Heart right ventricle (tissue), 16 donors: ENCODE results near the gene AGAP1. TPM values are rescaled to one million over a fixed set of nuclear protein-coding genes. Genes with fewer than 3 reads are reported as not detected.

Experiments
- ATAC-seq, 8 donors: fragments of 200-7000 bp; cut with Tn5 transposase; one replicate each; pipeline ENCODE4 v1.9.1; 2020; ENCODE audit warnings: mild to moderate bottlenecking in 8 of 8, moderate library complexity in 8 of 8, moderate number of reproducible peaks in 1 of 8
- DNase-seq, 2 donors: peaks; one replicate each; pipeline ENCODE4 v3.0.0-alpha.2; 2020
- H3K27ac ChIP-seq, 10 donors: fragments of 200-600 bp; sonication (generic) in 2 of 10; one replicate each; pipeline versions ENCODE4 v1.5.0 to v1.8.0; 2020 to 2022; ENCODE audit warnings: mild to moderate bottlenecking in 3 of 10
- H3K27me3 ChIP-seq, 7 donors: fragments of 200-600 bp; one replicate each; pipeline ENCODE4 v1.8.0; 2021 to 2022; ENCODE audit warnings: mild to moderate bottlenecking in 2 of 7
- H3K36me3 ChIP-seq, 9 donors: fragments of 200-600 bp; sonication (generic) in 1 of 9; one replicate each; pipeline versions ENCODE4 v1.5.0 to v1.8.0; 2020 to 2022; ENCODE audit warnings: mild to moderate bottlenecking in 2 of 9
- H3K4me1 ChIP-seq, 9 donors: fragments of 200-600 bp; sonication (generic) in 1 of 9; one replicate each; pipeline versions ENCODE4 v1.5.0 to v1.8.0; 2020 to 2022; ENCODE audit warnings: mild to moderate bottlenecking in 4 of 9
- H3K4me3 ChIP-seq, 10 donors: fragments of 200-600 bp; sonication (generic) in 2 of 10; one replicate each; pipeline versions ENCODE4 v1.5.0 to v1.8.0; 2020 to 2022; ENCODE audit warnings: mild to moderate bottlenecking in 7 of 10, moderate library complexity in 2 of 10
- H3K9me3 ChIP-seq, 11 donors: fragments of 200-600 bp in 10 of 11; sonication (generic) in 2 of 11; one replicate each; pipeline versions ENCODE4 v1.5.0 to v1.8.0; 2013 to 2022; ENCODE audit warnings: mild to moderate bottlenecking in 2 of 11, control low read depth in 1 of 11, moderate library complexity in 1 of 11
- WGBS, 2 donors: extraction: QIAGEN DNeasy Blood & Tissue Kit; methylation state at CpG; one replicate each; pipeline ENCODE4 v1.1.7; 2013; ENCODE audit warnings: inconsistent platforms in 1 of 2; 5-methylcytosine and 5-hydroxymethylcytosine counted together
- intact Hi-C, 10 donors: fragments of 100-400 bp; cut with DNase I; formaldehyde crosslinking; loops; one replicate each; pipeline versions ENCODE4 v1.11.1 to v1.14.2; 2022
- long read RNA-seq, 3 donors: library from polyadenylated mRNA; unstranded; transcript quantifications; one replicate each; pipeline ENCODE4 v2.0.0, GENCODE V29; 2020 to 2021
- polyA plus RNA-seq, 2 donors: library from polyadenylated mRNA; stranded (reverse); fragments of 200-250 nt; gene quantifications; one replicate each; pipeline ENCODE4 v1.2.3, GENCODE V29; 2013
- total RNA-seq, 10 donors: library from RNA; stranded (reverse); fragmentation: NEBNext Ultra II Directional in 3 of 10; extraction: Animal tissue kit (Norgen Biotek cat#: 25700) in 3 of 10; gene quantifications; one replicate each; pipeline versions ENCODE4 v1.2.1 to v1.2.4, GENCODE V29; 2021 to 2023
- TF ChIP-seq, protein P1 (sequence below), 9 donors: fragments of 200-600 bp; sonication (generic) in 2 of 9; IDR thresholded peaks; one replicate each; pipeline versions ENCODE4 v1.5.0 to v1.8.0; 2021 to 2022; ENCODE audit warnings: antibody characterized with exemption in 9 of 9, mild to moderate bottlenecking in 5 of 9, moderate library complexity in 1 of 9
- donor health status: Arrhythmogenic right ventricular cardiomyopathy.
- donor health status: ischemic (EF 13 %, LVEDD 7.1; RV severe dilation, severe dysfunction).
- donor health status: healthy with polysubstance abuse.
- donor health status: DM: no; HTN: yes; CAD: no.
- donor health status: DM: no; HTN: no; CAD: no.
- donor health status: ischemic (EF 25% LVEDD 6.9; RV normal size, moderate dysfunction).
- donor health status: ischemic (EF 25% LVEDD 5.7; RV mildly dilated, moderate dysfunction).
- donor health status: healthy.
- donor health status: DM: yes; HTN: yes; CAD: no.
- donor health status: Ischemic cardiomyopathy.
- donor health status: ischemic (EF 35%, LVEDD 5.7; RV mildly dilated, moderate dysfunction).
- donor health status: nonischemic (EF 11% LVEDD 7.7; RV severe dilation, severe dysfunction).
- donor health status: DM: yes; HTN: yes; CAD: no.
- donor health status: PGD.
- donor health status: ischemic (EF 29% LVEDD 5.4; RV normal size, mild dysfunction).
- donor health status: nonischemic (EF 23%, LVEDD 6.1; RV moderate dilation, normal function).

Gene AGAP1
- total RNA-seq: 10 to 100 TPM; 17.5 to 29.2 (median 20.4) TPM
- polyA plus RNA-seq: 1 to 10 TPM; 3.5 to 4.3 TPM
- long read RNA-seq, donor 1, full-length matches to known transcripts: 3 of 16 reads
- long read RNA-seq, donor 1, partial matches to known transcripts: 1 of 16 reads
- long read RNA-seq, donor 1, other reads (novel, unspliced or antisense): 12 of 16 reads
- long read RNA-seq, donor 2, full-length matches to known transcripts: 1 of 22 reads
- long read RNA-seq, donor 2, partial matches to known transcripts: 4 of 22 reads
- long read RNA-seq, donor 2, other reads (novel, unspliced or antisense): 17 of 22 reads
- long read RNA-seq, donor 3, partial matches to known transcripts: 16 of 45 reads
- long read RNA-seq, donor 3, other reads (novel, unspliced or antisense): 29 of 45 reads

DNA sequence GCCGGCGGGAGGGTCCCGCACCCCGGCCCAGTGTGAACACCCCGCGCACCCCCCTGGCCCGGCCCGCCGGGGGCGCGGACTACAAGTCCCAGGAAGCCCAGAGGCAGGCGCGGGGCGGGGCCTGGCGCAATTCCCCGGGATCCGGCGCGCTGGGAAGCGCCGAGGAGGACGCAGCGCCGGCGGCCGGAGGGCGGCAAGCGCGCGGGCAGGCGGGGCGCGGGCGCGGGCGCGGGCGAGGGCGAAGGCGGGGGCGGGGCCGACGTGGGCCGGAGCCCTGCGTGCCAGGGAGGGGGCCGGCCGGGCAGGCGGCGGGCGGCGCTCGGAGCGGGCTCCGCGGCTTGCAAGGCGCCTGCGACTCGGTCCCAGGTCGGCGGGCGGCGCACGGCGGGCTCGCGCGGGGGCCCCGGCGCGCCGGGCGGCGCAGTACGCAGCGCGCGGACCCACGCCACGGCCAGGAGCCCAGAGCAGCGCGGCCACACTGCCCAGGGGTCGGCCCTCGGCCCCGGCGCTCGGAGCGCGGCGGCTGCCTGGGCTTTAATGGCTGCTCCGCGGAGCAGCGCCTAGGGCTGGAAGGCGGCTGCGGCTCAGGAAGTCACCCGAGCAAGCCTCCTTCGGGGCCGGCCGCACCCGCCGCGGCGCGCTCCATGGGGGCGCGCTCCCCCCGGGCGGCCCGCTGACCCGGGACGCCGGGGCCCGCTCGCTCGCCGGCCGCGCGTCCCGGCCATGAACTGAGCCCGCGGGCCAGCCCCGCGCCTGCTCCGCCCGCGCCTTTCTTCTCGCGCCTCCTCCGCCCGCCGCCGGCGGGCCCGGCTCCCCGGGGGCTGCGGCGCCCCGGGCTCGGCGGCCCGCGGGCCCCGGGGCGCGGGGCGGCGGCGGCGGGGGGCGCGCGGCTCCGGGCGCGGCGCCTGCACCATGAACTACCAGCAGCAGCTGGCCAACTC is at the start of gene AGAP1:
Gene AGAP1 (plus strand): TSS at position 269 of the 941 bp plus-strand sequence.
- Histone ChIP-seq H3K4me3 (peak within 1 kb of the TSS; percentile 54 to 90 (median 68)), H3K36me3 (no peaks in the 10 kb centered on the region), H3K9me3 (peaks cover 0 to 26% (median 0%) of the 10 kb centered on the region in 11 donors), H3K4me1 (peaks cover 8 to 42% (median 25%) of the 10 kb centered on the region in 9 donors), H3K27me3 (peaks cover 0 to 36% (median 0%) of the 10 kb centered on the region in 7 donors), H3K27ac (peak within 1 kb of the TSS; percentile 44 to 87 (median 82))
- TF ChIP-seq, protein P1, sequence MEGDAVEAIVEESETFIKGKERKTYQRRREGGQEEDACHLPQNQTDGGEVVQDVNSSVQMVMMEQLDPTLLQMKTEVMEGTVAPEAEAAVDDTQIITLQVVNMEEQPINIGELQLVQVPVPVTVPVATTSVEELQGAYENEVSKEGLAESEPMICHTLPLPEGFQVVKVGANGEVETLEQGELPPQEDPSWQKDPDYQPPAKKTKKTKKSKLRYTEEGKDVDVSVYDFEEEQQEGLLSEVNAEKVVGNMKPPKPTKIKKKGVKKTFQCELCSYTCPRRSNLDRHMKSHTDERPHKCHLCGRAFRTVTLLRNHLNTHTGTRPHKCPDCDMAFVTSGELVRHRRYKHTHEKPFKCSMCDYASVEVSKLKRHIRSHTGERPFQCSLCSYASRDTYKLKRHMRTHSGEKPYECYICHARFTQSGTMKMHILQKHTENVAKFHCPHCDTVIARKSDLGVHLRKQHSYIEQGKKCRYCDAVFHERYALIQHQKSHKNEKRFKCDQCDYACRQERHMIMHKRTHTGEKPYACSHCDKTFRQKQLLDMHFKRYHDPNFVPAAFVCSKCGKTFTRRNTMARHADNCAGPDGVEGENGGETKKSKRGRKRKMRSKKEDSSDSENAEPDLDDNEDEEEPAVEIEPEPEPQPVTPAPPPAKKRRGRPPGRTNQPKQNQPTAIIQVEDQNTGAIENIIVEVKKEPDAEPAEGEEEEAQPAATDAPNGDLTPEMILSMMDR (IDR thresholded peaks at IDR 0.05): peak in 1 of 9 donors; percentile 9
- peak; percentile 87 to 93 (median 92) for ATAC-seq
- peak; percentile 87 to 92 for DNase-seq
- intact Hi-C loops: loop anchor here in 3 of 10 donors (2.0 to 10.0 kb wide), 3 partner anchors 59 to 359 kb away; no protein-coding TSS in a partner anchor
- 1% methylated on average over 69 to 155 of the region's 156 CpGs for WGBS, 2 donors

DNA sequence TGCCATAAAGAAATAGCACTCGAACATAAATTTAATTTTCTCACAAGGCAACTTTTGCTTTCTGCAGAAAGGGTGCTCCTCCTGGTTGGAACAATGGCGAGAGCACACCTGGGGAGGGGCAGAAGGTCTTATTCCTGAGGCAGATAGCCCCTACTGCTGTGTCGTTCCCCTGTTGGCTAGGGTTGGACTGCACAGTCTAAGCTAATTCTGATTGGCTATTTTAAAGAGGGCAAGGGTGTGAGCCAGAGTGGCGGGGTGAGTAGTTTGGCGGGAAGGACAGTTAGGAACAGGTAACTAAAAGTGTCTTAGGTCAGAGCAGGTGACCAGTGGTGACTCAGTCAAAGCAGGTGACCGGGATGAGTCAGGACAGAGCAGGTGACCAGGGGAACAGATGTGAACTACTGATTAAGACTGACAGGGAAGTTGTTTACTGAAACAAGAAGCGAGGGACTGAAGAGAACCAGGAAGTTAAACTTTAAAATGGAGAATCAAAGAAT is 49.7 kb upstream of the AGAP1 start:
- no peak for DNase-seq
- 92 to 94% methylated on average over 7 of the region's 7 CpGs for WGBS, 2 donors
- ATAC-seq: no peak
- Histone ChIP-seq H3K4me1 (no peaks in the 10 kb centered on the region), H3K36me3 (no peaks in the 10 kb centered on the region), H3K9me3 (peaks cover 0 to 8% (median 0%) of the 10 kb centered on the region in 11 donors), H3K27ac (no peak overlapping the region), H3K4me3 (no peak overlapping the region), H3K27me3 (peaks cover 0 to 5% (median 0%) of the 10 kb centered on the region in 7 donors)
- TF ChIP-seq, protein P1 (IDR thresholded peaks at IDR 0.05): no peak
- intact Hi-C loops: loop anchor here in 1 of 10 donors (10.0 kb wide), 1 partner anchor 131 kb away; no protein-coding TSS in a partner anchor

DNA sequence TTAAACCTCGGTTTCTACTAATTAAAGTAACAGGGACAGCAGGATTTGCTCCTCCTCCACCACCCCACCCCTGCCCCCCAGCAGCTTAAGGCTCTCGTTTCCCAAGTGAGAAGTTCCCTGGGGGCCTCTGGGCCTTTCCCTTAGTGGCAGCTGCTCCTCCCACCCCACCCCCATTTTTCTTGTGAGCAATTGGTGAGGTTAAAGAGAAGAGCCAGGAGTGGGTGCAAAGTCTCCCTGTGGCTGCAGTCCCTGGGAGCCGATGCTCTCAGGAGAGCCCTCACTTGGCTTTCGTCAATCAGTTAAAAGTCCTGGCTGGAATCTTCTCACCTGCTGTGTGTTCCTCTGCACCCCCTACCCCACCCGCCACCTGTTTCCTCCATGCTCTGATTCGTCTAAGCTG is 48.7 kb upstream of the AGAP1 start:
- Histone ChIP-seq H3K4me3 (no peak overlapping the region), H3K36me3 (no peaks in the 10 kb centered on the region), H3K27me3 (peaks cover 0 to 4% (median 0%) of the 10 kb centered on the region in 7 donors), H3K27ac (no peak overlapping the region), H3K9me3 (peaks cover 0 to 8% (median 0%) of the 10 kb centered on the region in 11 donors), H3K4me1 (no peaks in the 10 kb centered on the region)
- intact Hi-C loops: loop anchor here in 1 of 10 donors (10.0 kb wide), 1 partner anchor 130 kb away; no protein-coding TSS in a partner anchor
- DNase-seq (no peak), ATAC-seq (no peak)
- WGBS, 2 donors: 59 to 69% methylated on average over 6 of the region's 6 CpGs
- TF ChIP-seq, protein P1 (IDR thresholded peaks at IDR 0.05): no peak

DNA sequence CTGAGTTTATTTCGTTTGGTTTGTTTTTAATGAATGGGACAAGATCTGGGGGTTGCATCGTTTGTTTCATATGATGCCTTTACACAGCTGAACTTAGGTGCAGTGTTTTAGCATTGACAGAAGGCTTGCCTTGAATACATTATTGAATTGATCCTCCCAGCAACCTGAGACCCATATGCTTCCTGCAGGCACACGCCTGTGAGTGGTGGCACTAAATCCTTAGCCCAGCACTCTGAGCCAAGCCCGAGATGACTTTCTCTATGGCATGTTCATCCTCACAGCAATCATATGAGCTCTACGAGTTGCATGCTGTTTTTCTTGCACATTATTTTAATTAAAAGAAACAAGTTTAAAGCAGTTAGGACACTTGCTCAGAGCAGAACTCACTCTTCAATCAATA is 47.8 kb upstream of the AGAP1 start:
- no peaks in the 10 kb centered on the region for H3K36me3 ChIP-seq
- no peak overlapping the region for H3K4me3 ChIP-seq
- H3K4me1 ChIP-seq: no peaks in the 10 kb centered on the region
- H3K27ac ChIP-seq: no peak overlapping the region
- ATAC-seq (no peak), DNase-seq (no peak)
- 92 to 93% methylated on average over 5 of the region's 5 CpGs for WGBS, 2 donors
- intact Hi-C loops: loop anchor here in 1 of 10 donors (10.0 kb wide), 1 partner anchor 129 kb away; no protein-coding TSS in a partner anchor
- TF ChIP-seq, protein P1 (IDR thresholded peaks at IDR 0.05): no peak
- H3K9me3 ChIP-seq: peaks cover 0 to 8% (median 0%) of the 10 kb centered on the region in 11 donors
- no peaks in the 10 kb centered on the region for H3K27me3 ChIP-seq
